Tibial nerve (tissue), 4 donors: Measurements from ENCODE around the gene TYRP1.

Source experiments
- CTCF ChIP-seq, 5 experiments: fragments of 200-600 bp in 3 of 5; fragments of 450-650 bp in 2 of 5; sonication (generic) in 3 of 5; IDR thresholded peaks; one replicate each; pipeline ENCODE4 v1.5.1; 2016 to 2019; ENCODE audit warnings: antibody characterized with exemption in 5 of 5, mild to moderate bottlenecking in 3 of 5, moderate library complexity in 2 of 5
- EP300 ChIP-seq, 2 donors: sonication (generic); formaldehyde crosslinking; IDR thresholded peaks; one replicate each; pipeline ENCODE4 v1.6.1; 2017; ENCODE audit warnings: antibody characterized with exemption in 2 of 2, mild to moderate bottlenecking in 1 of 2
- POLR2A ChIP-seq, 2 donors: fragments of 450-650 bp; IDR thresholded peaks; one replicate each; pipeline ENCODE4 v1.6.1; 2017; ENCODE audit warnings: antibody characterized with exemption in 2 of 2, mild to moderate bottlenecking in 2 of 2, moderate library complexity in 2 of 2

- no peak for TF ChIP-seq POLR2A (IDR thresholded peaks at IDR 0.05)
- no peak for TF ChIP-seq CTCF (IDR thresholded peaks at IDR 0.05)
- TF ChIP-seq EP300 (IDR thresholded peaks at IDR 0.05), result no peak
Observed at GRCh38 chr9:12732971-12733370, 39.8 kb downstream of the TYRP1 start.
